PFSK-1 (cell line): ENCODE results near the gene CDC16.

ENCODE experiments used
- FOXP2 ChIP-seq: optimal IDR thresholded peaks from 2 replicates; pipeline ENCODE3; 2011; ENCODE audit warnings: borderline replicate concordance, control low read depth, inconsistent platforms; ENCODE audit not compliant: insufficient read depth; ENCODE audit errors: extremely low read length, extremely low read depth
- POLR2AphosphoS5 ChIP-seq: IDR thresholded peaks from 2 replicates; pipeline ENCODE4 v1.6.1; 2012; ENCODE audit warnings: low read depth, mild to moderate bottlenecking, control low read depth, low read length, moderate library complexity
- REST ChIP-seq, 2 experiments: IDR thresholded peaks; 2 replicates each; pipeline versions ENCODE4 v1.6.1 to v1.8.0; 2011 to 2012; ENCODE audit warnings: low read depth in 2 of 2, low read length in 2 of 2, control low read depth in 1 of 2, inconsistent platforms in 1 of 2, mild to moderate bottlenecking in 1 of 2, moderate library complexity in 1 of 2; ENCODE audit not compliant: insufficient read depth in 1 of 2
- SIN3A ChIP-seq: IDR thresholded peaks from 2 replicates; pipeline ENCODE4 v1.6.1; 2012; ENCODE audit warnings: mild to moderate bottlenecking, low read length, moderate library complexity, borderline replicate concordance; ENCODE audit not compliant: insufficient read depth
- TAF1 ChIP-seq: IDR thresholded peaks from 2 replicates; pipeline ENCODE4 v1.6.1; 2012; ENCODE audit warnings: low read length, control low read depth, borderline replicate concordance; ENCODE audit not compliant: insufficient read depth

Gene CDC16

GRCh38 chr13:114227528-114227927 is 7.2 kb upstream of the CDC16 start:
- no peak for TF ChIP-seq REST (IDR thresholded peaks at IDR 0.05; ENCODE audit: insufficient read depth in 1 of 2, low read depth in 2 of 2, low read length in 2 of 2)
- TF ChIP-seq TAF1: no peak
- TF ChIP-seq FOXP2: no peak
- no peak for TF ChIP-seq SIN3A
- TF ChIP-seq POLR2AphosphoS5: no peak

- TF ChIP-seq FOXP2 (no peak), SIN3A (no peak), POLR2AphosphoS5 (no peak), REST (IDR thresholded peaks at IDR 0.05; ENCODE audit: insufficient read depth in 1 of 2, low read depth in 2 of 2, low read length in 2 of 2) (no peak), TAF1 (no peak)
Measured at GRCh38 chr13:114228176-114228575, 6.5 kb upstream of the CDC16 start.

- TF ChIP-seq FOXP2 (no peak), TAF1 (no peak), SIN3A (no peak), REST (IDR thresholded peaks at IDR 0.05; ENCODE audit: insufficient read depth in 1 of 2, low read depth in 2 of 2, low read length in 2 of 2) (no peak), POLR2AphosphoS5 (no peak)
Measured at GRCh38 chr13:114229506-114229905, 5.2 kb upstream of the CDC16 start.

- TF ChIP-seq REST (IDR thresholded peaks at IDR 0.05; ENCODE audit: insufficient read depth in 1 of 2, low read depth in 2 of 2, low read length in 2 of 2) (no peak), SIN3A (no peak), POLR2AphosphoS5 (no peak), TAF1 (no peak), FOXP2 (no peak)
Measured at GRCh38 chr13:114230117-114230516, 4.6 kb upstream of the CDC16 start.

GRCh38 chr13:114230575-114230974 is 4.1 kb upstream of the CDC16 start:
- TF ChIP-seq TAF1 (no peak), SIN3A (no peak), POLR2AphosphoS5 (no peak), REST (IDR thresholded peaks at IDR 0.05; ENCODE audit: insufficient read depth in 1 of 2, low read depth in 2 of 2, low read length in 2 of 2) (no peak), FOXP2 (no peak)
